GM19099 (cell line): ENCODE measurements around the gene SYT1.

Source experiments
- POLR2A ChIP-seq: IDR thresholded peaks from 3 replicates; pipeline ENCODE4 v1.6.1; 2011; ENCODE audit warnings: low read depth; ENCODE audit not compliant: insufficient read length; ENCODE audit errors: extremely low read depth

Gene SYT1

DNA sequence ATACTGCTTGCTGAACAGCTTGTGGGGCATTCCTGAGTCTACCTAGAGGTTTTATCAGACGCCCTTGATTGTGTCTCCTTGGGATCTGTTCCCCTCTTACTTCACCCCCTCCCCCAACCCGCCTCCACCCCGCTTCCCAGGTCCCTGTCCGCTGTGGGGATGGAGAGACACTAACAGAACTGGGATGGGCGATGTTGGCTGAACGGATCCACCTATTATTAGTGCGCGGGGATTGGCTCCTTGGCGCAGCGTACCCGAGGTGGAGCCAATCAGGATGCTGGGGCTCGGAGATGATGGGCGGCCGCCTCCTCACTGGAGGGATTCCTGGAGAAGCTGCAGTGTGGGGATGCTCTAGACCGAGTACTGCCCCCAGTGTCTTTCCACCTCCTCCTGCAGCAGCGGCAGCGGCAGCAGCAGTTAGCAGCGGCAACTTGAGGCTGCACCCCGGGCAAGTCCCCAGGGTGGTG lies at the start of gene SYT1:
Gene SYT1, plus strand, starts transcription at position 372 of the 467 bp plus-strand sequence.
- TF ChIP-seq POLR2A = no peak

DNA sequence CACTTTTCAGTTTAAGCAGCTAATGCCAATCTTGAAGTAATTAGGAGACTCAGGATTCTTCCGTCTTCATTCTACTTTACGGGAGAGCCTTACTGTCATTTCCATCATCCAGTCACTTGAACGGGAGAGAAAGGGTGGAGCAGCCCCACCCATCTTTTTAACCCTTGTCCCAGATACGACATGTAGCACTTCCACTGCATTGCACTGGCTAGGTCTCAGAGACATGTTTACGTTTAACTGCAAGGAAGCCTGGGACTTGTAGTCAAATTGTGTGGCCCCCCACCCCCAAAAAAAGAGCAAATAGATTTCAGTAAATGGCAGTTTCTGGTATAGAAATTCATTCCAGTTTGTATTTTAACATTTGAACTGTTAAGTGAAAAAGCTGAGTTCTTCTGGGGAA lies 46.1 kb upstream of the SYT1 start:
- TF ChIP-seq POLR2A = no peak

- no peak for TF ChIP-seq POLR2A
These were observed 43.6 kb upstream of the SYT1 start for GRCh38 chr12:78820946-78821345.

GRCh38 chr12:78824918-78825317 lies 39.7 kb upstream of the SYT1 start:
- TF ChIP-seq POLR2A = no peak

GRCh38 chr12:78829690-78830089 lies 34.9 kb upstream of the SYT1 start:
- TF ChIP-seq POLR2A = no peak

GRCh38 chr12:78835493-78835892 lies 29.1 kb upstream of the SYT1 start:
- TF ChIP-seq POLR2A = no peak

DNA sequence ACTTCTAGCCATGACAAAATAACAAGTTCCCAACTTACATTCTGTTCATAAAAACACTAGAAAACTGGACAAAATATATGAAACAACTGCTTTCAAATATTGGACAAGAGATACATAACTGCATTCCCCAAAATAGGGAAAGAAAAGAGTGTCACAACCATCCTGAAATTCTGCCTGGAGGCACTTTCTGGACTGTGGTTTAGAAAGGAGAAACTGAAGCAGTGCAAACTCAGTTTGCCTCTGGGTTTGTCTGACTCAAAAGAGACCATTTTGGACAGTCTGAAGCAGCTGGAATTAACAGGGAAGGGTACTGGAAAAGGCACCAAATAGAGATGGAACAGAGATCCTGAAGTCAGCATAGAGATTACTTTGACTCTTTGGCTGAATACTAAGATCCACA lies 11.3 kb upstream of the SYT1 start:
- TF ChIP-seq POLR2A = no peak

GRCh38 chr12:78863482-78864402 lies 832 bp upstream of the SYT1 start:
- TF ChIP-seq POLR2A = no peak

DNA sequence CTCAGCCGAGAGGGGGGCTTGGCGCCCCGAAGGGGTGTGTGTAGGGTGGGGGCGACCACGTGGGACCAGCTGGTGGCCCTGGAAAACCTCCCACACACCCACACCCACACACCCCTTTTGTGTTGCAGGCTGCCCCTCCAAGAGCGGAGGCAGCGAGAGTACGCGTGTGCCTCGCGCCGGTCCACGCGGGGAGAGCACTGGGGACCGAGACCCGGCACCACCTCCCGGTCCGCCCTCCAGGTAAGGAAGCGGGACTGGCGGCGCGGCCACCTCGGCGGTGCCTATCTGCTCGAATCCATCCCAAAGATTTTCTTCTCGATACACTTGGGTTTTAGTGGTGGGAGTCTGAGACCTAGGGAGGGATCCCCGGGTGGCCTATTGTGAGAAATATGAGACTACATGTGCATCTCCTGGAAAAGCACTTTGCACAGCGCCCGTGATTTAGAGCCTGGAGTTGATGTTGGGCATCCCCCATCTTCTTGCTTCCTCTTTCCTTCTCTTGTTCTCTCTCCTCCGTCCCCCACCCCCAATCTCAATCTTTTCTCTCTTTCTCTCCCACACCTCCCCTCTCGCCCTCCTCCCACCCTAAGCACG lies 393 bp downstream of the SYT1 start:
- TF ChIP-seq POLR2A = no peak

GRCh38 chr12:78865516-78865915 lies 942 bp downstream of the SYT1 start:
- no peak for TF ChIP-seq POLR2A

DNA sequence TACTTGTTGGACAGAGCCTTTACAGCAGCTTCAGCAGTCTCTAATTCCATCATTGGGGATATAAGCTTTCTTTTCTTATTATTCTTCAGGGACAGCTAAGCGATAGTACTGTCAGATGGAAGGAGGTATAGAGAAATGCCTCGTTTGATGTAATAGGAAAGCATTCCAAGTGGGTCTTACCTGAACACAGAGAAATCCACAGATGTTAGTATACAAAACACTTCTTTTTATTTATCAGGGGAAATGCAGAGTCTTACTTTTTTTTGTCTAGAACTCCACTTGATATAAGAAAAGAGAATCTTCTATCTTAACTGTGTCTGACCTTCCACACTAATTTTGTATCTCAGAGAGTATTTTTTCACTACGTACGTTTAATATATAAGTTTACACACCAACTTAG lies 1.9 kb downstream of the SYT1 start:
- no peak for TF ChIP-seq POLR2A

GRCh38 chr12:78870539-78870938 lies 6.0 kb downstream of the SYT1 start:
- no peak for TF ChIP-seq POLR2A

DNA sequence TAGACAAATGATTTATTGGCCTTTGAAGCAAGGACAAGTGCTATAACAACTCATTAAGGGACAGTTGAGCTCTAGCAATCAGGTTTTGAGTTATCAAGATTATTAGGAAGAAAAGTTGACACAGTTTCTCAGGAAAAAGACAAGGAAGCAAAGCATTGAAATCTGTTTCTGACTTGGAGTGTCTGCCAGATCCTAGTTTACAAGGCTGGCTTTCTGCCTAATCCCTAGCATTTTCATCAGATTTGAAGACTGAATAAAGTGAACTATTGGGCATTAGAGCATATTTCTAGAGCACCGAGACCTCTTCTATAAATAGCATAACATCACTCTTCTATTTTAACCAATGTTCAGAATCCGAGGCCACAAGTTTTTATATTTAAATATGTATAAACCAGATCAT lies 7.0 kb downstream of the SYT1 start:
- TF ChIP-seq POLR2A = no peak

DNA sequence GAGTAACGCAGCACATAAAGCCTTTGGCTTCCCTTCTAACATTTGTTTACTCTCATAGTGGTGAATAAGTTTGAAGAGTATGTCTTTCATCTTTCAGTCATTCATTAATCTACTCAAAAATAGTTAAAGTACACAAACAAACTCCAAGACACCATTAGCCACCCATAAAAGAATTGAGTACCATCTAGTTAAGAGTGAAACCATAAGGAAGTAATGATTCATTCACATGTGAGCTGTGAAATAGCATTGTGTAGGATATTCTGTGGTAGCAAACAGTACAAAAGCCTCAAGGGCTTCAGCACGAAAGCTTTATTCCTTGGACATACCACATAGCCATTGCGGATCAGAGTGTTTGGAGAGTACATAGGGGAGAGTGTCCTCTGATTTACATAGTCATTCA lies 13.9 kb downstream of the SYT1 start:
- no peak for TF ChIP-seq POLR2A

DNA sequence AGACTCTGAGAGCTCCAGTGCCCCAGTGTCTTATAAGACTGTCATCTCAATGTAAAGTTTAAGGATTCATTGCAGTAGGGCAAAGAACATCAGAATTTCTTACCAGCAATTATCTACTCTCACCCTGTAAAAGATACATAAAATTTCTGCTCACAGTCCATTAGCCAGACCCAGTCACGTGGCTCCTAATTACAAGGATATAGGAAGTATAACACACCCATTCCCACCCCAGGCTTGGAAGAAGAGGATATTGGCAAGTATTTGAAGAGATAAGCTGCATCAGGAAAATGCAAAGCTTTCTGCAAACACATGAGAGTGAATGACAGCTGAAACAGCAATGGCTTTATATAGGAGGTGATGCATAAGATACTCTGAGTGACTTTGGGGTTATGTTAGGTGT lies 14.3 kb downstream of the SYT1 start:
- no peak for TF ChIP-seq POLR2A

- no peak for TF ChIP-seq POLR2A
These were observed 15.5 kb downstream of the SYT1 start for GRCh38 chr12:78880078-78880477.

GRCh38 chr12:78881685-78882084 lies 17.1 kb downstream of the SYT1 start:
- no peak for TF ChIP-seq POLR2A

DNA sequence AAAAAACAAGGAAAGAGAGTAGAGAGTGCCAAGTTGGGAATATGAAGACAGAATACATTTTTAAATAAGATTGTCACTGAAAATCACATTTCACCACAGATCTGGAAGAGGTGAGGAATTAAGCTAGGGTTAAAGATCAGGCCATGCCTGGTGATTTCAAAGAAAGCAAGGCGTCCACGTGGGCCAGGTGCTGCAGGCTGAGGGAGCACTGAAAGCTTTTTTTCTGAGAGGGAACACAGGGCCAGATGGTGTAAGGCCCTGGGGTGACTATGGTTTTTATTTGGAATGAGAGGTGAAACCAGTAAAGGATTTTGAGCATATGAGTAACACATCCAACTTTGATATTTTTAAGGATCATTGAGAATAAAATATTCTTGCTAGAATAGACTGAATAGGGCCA lies 20.9 kb downstream of the SYT1 start:
- TF ChIP-seq POLR2A = no peak
